B cell (primary cell): ENCODE data around the gene PRKN. TPM values are rescaled to one million over a fixed set of nuclear protein-coding genes. Genes with fewer than 3 reads are reported as not detected.

Experiments used
- ATAC-seq: fragments of 200-7000 bp; cut with Tn5 transposase; one replicate; pipeline ENCODE4 v1.10.0; 2021; ENCODE audit warnings: low read depth, mild to moderate bottlenecking, moderate number of reproducible peaks, moderate library complexity
- CTCF ChIA-PET: fragments of 350-600 bp; sonication (Branson Sonifier 250); formaldehyde crosslinking; loops from one replicate; lab custom pipeline; 2021; ENCODE audit warnings: antibody characterized with exemption, inconsistent platforms; lab: Charles Lee
- POLR2A ChIA-PET: fragments of 350-600 bp; sonication (Branson Sonifier 250); formaldehyde crosslinking; loops from one replicate; lab custom pipeline; 2021; ENCODE audit warnings: antibody characterized with exemption; lab: Charles Lee
- DNase-seq: peaks from one replicate; pipeline ENCODE4 v3.0.0; 2013
- H2AFZ ChIP-seq: 2 replicates; pipeline ENCODE4 v1.6.1; 2012; ENCODE audit warnings: mild to moderate bottlenecking, low read depth, low read length; ENCODE audit not compliant: insufficient read depth, poor library complexity, severe bottlenecking
- H3K27ac ChIP-seq, 2 donors: 1 replicate in 1 of 2; 2 replicates in 1 of 2; pipeline ENCODE4 v1.5.1; 2012 to 2013; ENCODE audit warnings: low read length in 2 of 2, mild to moderate bottlenecking in 2 of 2, moderate library complexity in 1 of 2
- H3K27me3 ChIP-seq, 4 experiments: fragments of 200-600 bp in 1 of 4; sonication (generic) in 1 of 4; replicated peaks in 1 of 4; 1 replicate in 2 of 4; 2 replicates in 2 of 4; pipeline versions ENCODE4 v1.6.1 to v1.7.0; 2013 to 2016; ENCODE audit warnings: low read length in 3 of 4, mild to moderate bottlenecking in 2 of 4, mixed read lengths in 1 of 4, moderate library complexity in 1 of 4; ENCODE audit not compliant: insufficient read depth in 4 of 4, control insufficient read depth in 3 of 4; ENCODE audit errors: control extremely low read depth in 1 of 4
- H3K36me3 ChIP-seq, 2 experiments: replicated peaks in 1 of 2; 1 replicate in 1 of 2; 2 replicates in 1 of 2; pipeline versions ENCODE4 v1.6.1 to v1.7.1; 2013; ENCODE audit warnings: low read length in 1 of 2; ENCODE audit not compliant: insufficient read depth in 2 of 2, control insufficient read depth in 1 of 2; ENCODE audit errors: control extremely low read depth in 1 of 2, extremely low read depth in 1 of 2
- H3K4me1 ChIP-seq, 2 donors: fragments of 200-600 bp in 1 of 2; sonication (generic) in 1 of 2; 1 replicate in 1 of 2; 2 replicates in 1 of 2; pipeline versions ENCODE4 v1.5.1 to v1.6.1; 2013 to 2017; ENCODE audit warnings: low read length in 2 of 2; ENCODE audit not compliant: control insufficient read depth in 2 of 2, insufficient read depth in 2 of 2
- H3K4me2 ChIP-seq: replicated peaks from 2 replicates; pipeline ENCODE3; 2012; ENCODE audit warnings: mild to moderate bottlenecking, low read depth, low read length; ENCODE audit not compliant: poor library complexity, severe bottlenecking
- H3K4me3 ChIP-seq, 5 experiments: fragments of 200-600 bp in 1 of 5; sonication (generic) in 1 of 5; 1 replicate in 3 of 5; 2 replicates in 2 of 5; pipeline versions ENCODE4 v1.5.1 to v1.7.0; 2011 to 2016; ENCODE audit warnings: low read length in 4 of 5, mild to moderate bottlenecking in 4 of 5, low read depth in 2 of 5, control low read depth in 1 of 5, moderate library complexity in 1 of 5; ENCODE audit not compliant: insufficient read depth in 1 of 5; ENCODE audit errors: control extremely low read depth in 1 of 5, extremely low read depth in 1 of 5
- H3K79me2 ChIP-seq: fragments of 200-600 bp; sonication (generic); one replicate; pipeline ENCODE4 v1.6.0; 2016; ENCODE audit warnings: low read length; ENCODE audit not compliant: control insufficient read depth, insufficient read depth
- H3K9ac ChIP-seq: fragments of 200-600 bp; sonication (generic); 2 replicates; pipeline ENCODE4 v1.6.1; 2017; ENCODE audit warnings: mild to moderate bottlenecking, low read length, moderate library complexity
- H3K9me3 ChIP-seq, 3 donors: one replicate each; pipeline versions ENCODE4 v1.6.1 to v1.7.1; 2013; ENCODE audit warnings: low read length in 2 of 3; ENCODE audit not compliant: control insufficient read depth in 2 of 3, insufficient read depth in 1 of 3; ENCODE audit errors: control extremely low read depth in 1 of 3
- H4K20me1 ChIP-seq: 2 replicates; pipeline ENCODE4 v1.6.0; 2012; ENCODE audit warnings: mild to moderate bottlenecking, low read length; ENCODE audit not compliant: insufficient read depth, control insufficient read depth, poor library complexity, severe bottlenecking
- H3K27ac Mint-ChIP-seq: one replicate; pipeline ENCODE4 v1.8.0; 2021; ENCODE audit warnings: mixed read lengths
- H3K27me3 Mint-ChIP-seq: one replicate; pipeline ENCODE4 v1.8.0; 2021; ENCODE audit warnings: mixed read lengths
- H3K4me1 Mint-ChIP-seq: one replicate; pipeline ENCODE4 v1.8.0; 2021; ENCODE audit warnings: mixed read lengths
- H3K4me3 Mint-ChIP-seq: one replicate; pipeline ENCODE4 v1.8.0; 2021; ENCODE audit warnings: mixed read lengths
- H3K9me3 Mint-ChIP-seq: one replicate; pipeline ENCODE4 v1.8.0; 2022; ENCODE audit warnings: mixed read lengths; ENCODE audit not compliant: insufficient read depth
- CTCF ChIP-seq: fragments of 200-600 bp; IDR thresholded peaks from one replicate; pipeline ENCODE4 v1.8.0; 2022; ENCODE audit warnings: antibody characterized with exemption, mild to moderate bottlenecking
- EZH2 ChIP-seq: IDR thresholded peaks from 2 replicates; pipeline ENCODE4 v1.6.1; 2012; ENCODE audit warnings: borderline replicate concordance, low read depth, mild to moderate bottlenecking, moderate library complexity, low read length; ENCODE audit not compliant: insufficient read depth, poor library complexity, severe bottlenecking
- WGBS: methylation state at CpG from one replicate; pipeline ENCODE4 v1.1.5; 2013; ENCODE audit warnings: missing lambda C conversion rate; ENCODE audit not compliant: insufficient coverage; 5-methylcytosine and 5-hydroxymethylcytosine counted together
- intact Hi-C: fragments of 100-400 bp; cut with micrococcal nuclease; formaldehyde crosslinking; loops from one replicate; pipeline ENCODE4 v1.10.0; 2022
- polyA plus RNA-seq: library from polyadenylated mRNA; depleted of rRNA; stranded (reverse); fragments of >200 nt; gene quantifications from 2 replicates; pipeline ENCODE4 v1.2.3, GENCODE V29; 2012
- total RNA-seq, 2 donors: library from RNA; stranded (reverse); fragments of 120-200 nt in 1 of 2; gene quantifications; 1 replicate in 1 of 2; 2 replicates in 1 of 2; pipeline versions ENCODE4 v1.2.3 to v1.2.4, GENCODE V29; 2013 to 2022

Gene PRKN
- total and polyA plus RNA-seq, 2 donors (not counting 1 experiment from before 2014, with no cell fraction given), result 1.6 to 6.2 TPM

GRCh38 chr6:161487217-161487531 is 1240.4 kb downstream of the PRKN start:
- peaks cover 8% of the 10 kb centered on the region for H3K9me3 Mint-ChIP-seq
- POLR2A ChIA-PET, result no interaction called here
- CTCF ChIA-PET, result no interaction called here
- Histone ChIP-seq H3K27me3 (no peaks in the 10 kb centered on the region), H3K9me3 (no peaks in the 10 kb centered on the region), H2AFZ (no peak overlapping the region), H3K4me3 (no peak overlapping the region), H3K9ac (no peak overlapping the region), H3K4me2 (no peak overlapping the region), H3K27ac (no peak overlapping the region), H3K36me3 (no peaks in the 10 kb centered on the region), H3K79me2 (no peaks in the 10 kb centered on the region), H3K4me1 (no peaks in the 10 kb centered on the region), H4K20me1 (no peaks in the 10 kb centered on the region)
- H3K27ac Mint-ChIP-seq, result no peak overlapping the region
- TF ChIP-seq CTCF (no peak), EZH2 (no peak)
- no peaks in the 10 kb centered on the region for H3K4me1 Mint-ChIP-seq
- H3K4me3 Mint-ChIP-seq, result no peak overlapping the region
- intact Hi-C loops, result no loop called here
- no peak for DNase-seq
- no CpG with 5 or more reads among the region's 1 CpG for WGBS
- ATAC-seq, result no peak
- no peaks in the 10 kb centered on the region for H3K27me3 Mint-ChIP-seq

GRCh38 chr6:161486361-161487216 is 1241.0 kb downstream of the PRKN start:
- no peak overlapping the region for H3K27ac Mint-ChIP-seq
- POLR2A ChIA-PET, result no interaction called here
- H3K4me1 Mint-ChIP-seq, result no peaks in the 10 kb centered on the region
- no peaks in the 10 kb centered on the region for H3K27me3 Mint-ChIP-seq
- no peak overlapping the region for H3K27ac ChIP-seq
- H3K9me3 Mint-ChIP-seq, result peaks cover 8% of the 10 kb centered on the region
- no peak for TF ChIP-seq EZH2
- no peak for TF ChIP-seq CTCF
- no peak overlapping the region for H2AFZ ChIP-seq
- no peak overlapping the region for H3K9ac ChIP-seq
- H3K4me3 ChIP-seq, result no peak overlapping the region
- no peaks in the 10 kb centered on the region for H3K4me1 ChIP-seq
- H3K4me3 Mint-ChIP-seq, result no peak overlapping the region
- DNase-seq (no peak), ATAC-seq (no peak)
- H3K79me2 ChIP-seq, result no peaks in the 10 kb centered on the region
- intact Hi-C loops, result no loop called here
- 88% methylated on average over 5 of the region's 7 CpGs for WGBS
- H3K9me3 ChIP-seq, result no peaks in the 10 kb centered on the region
- no peaks in the 10 kb centered on the region for H4K20me1 ChIP-seq
- no peaks in the 10 kb centered on the region for H3K36me3 ChIP-seq
- CTCF ChIA-PET, result no interaction called here
- H3K4me2 ChIP-seq, result no peak overlapping the region
- no peaks in the 10 kb centered on the region for H3K27me3 ChIP-seq
